Activated CD4-positive, alpha-beta T cell treated with anti-CD3 and anti-CD28 coated beads, Interleukin-2, amount 10 ng/mL, durations not matched to agents 24 days and 14 days (primary cell): Measurements from ENCODE around the gene CDK4. TPM values are rescaled to one million over a fixed set of nuclear protein-coding genes. Genes with fewer than 3 reads are reported as not detected.

Source experiments
- DNase-seq: peaks from one replicate; pipeline ENCODE4 v3.0.0; 2022
- H3K27ac Mint-ChIP-seq: one replicate; pipeline ENCODE4 v1.8.0; 2022; ENCODE audit warnings: mild to moderate bottlenecking, mixed read lengths
- H3K27me3 Mint-ChIP-seq: one replicate; pipeline ENCODE4 v1.8.0; 2022; ENCODE audit warnings: mixed read lengths
- H3K36me3 Mint-ChIP-seq: one replicate; pipeline ENCODE4 v1.8.0; 2022; ENCODE audit warnings: low read depth, mild to moderate bottlenecking, mixed read lengths
- H3K4me1 Mint-ChIP-seq: one replicate; pipeline ENCODE4 v1.8.0; 2021; ENCODE audit warnings: mixed read lengths
- H3K4me3 Mint-ChIP-seq: one replicate; pipeline ENCODE4 v1.8.0; 2022; ENCODE audit warnings: mild to moderate bottlenecking, moderate library complexity, mixed read lengths
- H3K9me3 Mint-ChIP-seq: one replicate; pipeline ENCODE4 v1.8.0; 2021; ENCODE audit warnings: mixed read lengths
- intact Hi-C: fragments of 100-400 bp; cut with micrococcal nuclease; formaldehyde crosslinking; loops from one replicate; pipeline ENCODE4 v1.15.1; 2023
- total RNA-seq: library from RNA; stranded (reverse); gene quantifications from 2 replicates; pipeline ENCODE4 v1.2.3, GENCODE V29; 2022

The CDK4 gene
- 240 and 248 TPM in 2 replicates for total RNA-seq

GRCh38 chr12:57751788-57752667 lies at the start of gene CDK4:
Gene CDK4 (minus strand): TSS chr12:57752310. CDS start chr12:57751717, 593 bp downstream.
- peak within 1 kb of the TSS; percentile 96 for H3K4me3 Mint-ChIP-seq
- H3K27me3 Mint-ChIP-seq, result no peaks in the 10 kb centered on the region
- intact Hi-C loops, result loop anchor here (1.0 to 10.0 kb wide), 5 partner anchors 8 to 1927 kb away; partner anchors contain the start of genes DDIT3, DNAJC14, EEF1AKMT3 and ESYT1
- peaks cover 56% of the 10 kb centered on the region for H3K4me1 Mint-ChIP-seq
- H3K27ac Mint-ChIP-seq, result peak within 1 kb of the TSS; percentile 97
- no peaks in the 10 kb centered on the region for H3K9me3 Mint-ChIP-seq
- peak; percentile 99 for DNase-seq
- H3K36me3 Mint-ChIP-seq, result peaks cover 46% of the 10 kb centered on the region

DNA sequence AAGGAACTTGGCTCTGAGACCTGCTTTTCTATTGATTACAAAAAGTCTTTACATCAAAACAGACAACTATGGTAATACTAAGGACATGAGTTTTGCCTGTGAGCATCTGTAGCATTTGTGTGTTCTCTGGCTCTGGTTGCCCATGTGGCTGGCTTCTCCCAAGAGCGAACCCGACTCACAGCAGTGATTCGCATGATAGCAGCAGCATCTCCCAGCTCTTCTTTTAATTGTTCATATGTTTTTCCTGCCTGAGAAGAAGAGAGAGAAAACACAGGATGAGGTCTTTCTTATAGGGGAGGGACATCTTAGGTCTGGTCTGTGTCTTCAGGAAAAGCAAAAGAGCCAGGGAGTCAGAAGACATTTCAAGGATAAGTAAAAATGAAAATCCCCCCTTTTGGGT lies 48.9 kb upstream of the CDK4 start:
- H3K36me3 Mint-ChIP-seq, result peaks cover 32% of the 10 kb centered on the region
- no peaks in the 10 kb centered on the region for H3K9me3 Mint-ChIP-seq
- H3K4me1 Mint-ChIP-seq, result peaks cover 2% of the 10 kb centered on the region
- H3K27me3 Mint-ChIP-seq, result no peaks in the 10 kb centered on the region
- no peak for DNase-seq
- peak overlapping the region; percentile 29 for H3K27ac Mint-ChIP-seq
- H3K4me3 Mint-ChIP-seq, result no peak overlapping the region
- intact Hi-C loops, result no loop called here

GRCh38 chr12:57797933-57798332 lies 45.8 kb upstream of the CDK4 start:
- intact Hi-C loops, result no loop called here
- no peak for DNase-seq
- Mint-ChIP-seq H3K36me3 (peaks cover 45% of the 10 kb centered on the region), H3K9me3 (no peaks in the 10 kb centered on the region), H3K27ac (no peak overlapping the region), H3K4me1 (peaks cover 6% of the 10 kb centered on the region), H3K27me3 (no peaks in the 10 kb centered on the region), H3K4me3 (no peak overlapping the region)

DNA sequence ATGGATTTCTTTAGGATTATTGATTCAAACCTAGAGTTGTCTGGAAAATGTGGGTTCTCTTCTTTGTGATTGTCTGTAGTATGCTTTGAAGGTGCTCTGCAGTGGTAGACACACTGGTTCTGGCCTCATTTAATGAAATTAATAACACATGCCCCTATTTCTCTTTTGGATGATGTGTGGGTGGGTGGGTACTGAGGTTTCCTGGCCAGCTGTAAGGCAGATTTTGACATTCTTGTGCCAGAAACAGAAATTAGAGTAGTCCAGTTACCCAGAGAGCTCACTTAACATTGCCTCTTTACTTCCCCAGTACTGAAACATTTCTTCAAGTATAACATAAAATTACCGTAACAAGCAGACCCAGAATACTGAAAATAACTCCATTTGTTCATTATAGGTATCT lies 44.9 kb upstream of the CDK4 start:
- no peak overlapping the region for H3K27ac Mint-ChIP-seq
- intact Hi-C loops, result no loop called here
- DNase-seq, result no peak
- peaks cover 5% of the 10 kb centered on the region for H3K4me1 Mint-ChIP-seq
- no peaks in the 10 kb centered on the region for H3K27me3 Mint-ChIP-seq
- no peaks in the 10 kb centered on the region for H3K9me3 Mint-ChIP-seq
- H3K36me3 Mint-ChIP-seq, result peaks cover 48% of the 10 kb centered on the region
- H3K4me3 Mint-ChIP-seq, result no peak overlapping the region

DNA sequence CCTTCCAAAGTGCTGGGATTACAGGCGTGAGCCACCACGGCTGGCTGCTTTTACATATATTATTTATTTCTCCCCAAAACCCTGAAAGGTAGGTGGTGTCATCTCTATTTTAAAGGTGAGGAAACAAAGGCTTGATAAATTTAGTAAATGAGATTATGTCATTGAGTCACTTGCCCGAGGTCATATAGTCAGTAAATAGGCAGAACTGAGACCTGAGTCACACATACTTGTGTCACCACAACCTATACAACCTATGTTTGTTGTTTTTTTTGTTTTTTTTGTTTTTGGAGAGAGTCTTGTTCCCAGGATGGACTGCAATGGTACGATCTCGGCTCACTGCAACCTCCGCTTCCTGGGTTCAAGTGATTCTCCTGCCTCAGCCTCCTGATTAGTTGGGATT lies 43.2 kb upstream of the CDK4 start:
- Mint-ChIP-seq H3K27ac (no peak overlapping the region), H3K36me3 (peaks cover 50% of the 10 kb centered on the region), H3K4me1 (peaks cover 5% of the 10 kb centered on the region), H3K27me3 (no peaks in the 10 kb centered on the region), H3K4me3 (no peak overlapping the region), H3K9me3 (no peaks in the 10 kb centered on the region)
- no peak for DNase-seq
- intact Hi-C loops, result no loop called here

DNA sequence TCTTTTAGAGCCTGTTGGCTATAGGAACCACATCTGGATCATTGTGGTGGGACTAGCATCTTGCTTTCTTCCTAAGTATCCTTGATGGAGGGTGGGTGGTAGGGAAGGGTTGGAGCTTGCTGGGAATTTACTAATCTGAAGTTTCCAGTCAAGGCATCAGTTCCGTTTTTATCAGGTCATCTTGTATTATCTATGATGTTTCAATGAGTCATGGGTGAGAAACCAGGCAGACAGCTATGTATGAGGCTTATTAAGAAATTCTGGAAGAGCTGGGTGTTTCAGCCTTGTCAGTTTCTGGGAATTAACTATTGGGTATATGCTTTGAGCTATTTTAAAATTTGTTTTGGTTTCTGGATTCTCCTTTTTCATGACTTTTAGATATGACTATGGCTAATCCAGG lies 41.8 kb upstream of the CDK4 start:
- intact Hi-C loops, result no loop called here
- H3K4me1 Mint-ChIP-seq, result peaks cover 5% of the 10 kb centered on the region
- H3K4me3 Mint-ChIP-seq, result no peak overlapping the region
- no peaks in the 10 kb centered on the region for H3K27me3 Mint-ChIP-seq
- H3K36me3 Mint-ChIP-seq, result peaks cover 54% of the 10 kb centered on the region
- no peak overlapping the region for H3K27ac Mint-ChIP-seq
- no peak for DNase-seq
- H3K9me3 Mint-ChIP-seq, result no peaks in the 10 kb centered on the region

DNA sequence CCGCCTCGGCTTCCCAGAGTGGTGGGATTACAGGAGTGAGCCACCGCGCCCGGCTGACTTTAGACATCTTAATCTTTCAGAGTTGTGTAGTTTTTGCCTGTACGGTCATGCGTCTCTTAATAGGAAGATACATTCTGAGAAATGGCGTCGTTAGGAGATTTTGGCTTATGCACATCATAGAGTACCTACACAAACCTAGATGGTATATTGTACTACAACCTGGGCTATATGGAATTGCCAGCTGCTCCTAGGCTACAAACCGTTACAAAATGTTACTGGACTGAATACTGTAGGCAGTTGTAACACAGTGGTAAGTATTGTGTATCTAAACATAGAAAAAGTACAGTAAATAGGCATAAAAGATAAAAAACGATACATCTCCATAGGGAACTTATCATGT lies 31.8 kb upstream of the CDK4 start:
- H3K4me3 Mint-ChIP-seq, result peak overlapping the region; percentile 76
- no peaks in the 10 kb centered on the region for H3K27me3 Mint-ChIP-seq
- H3K9me3 Mint-ChIP-seq, result no peaks in the 10 kb centered on the region
- intact Hi-C loops, result loop anchor here (2.0 kb wide), 2 partner anchors 63 to 115 kb away; partner anchors contain the start of gene CTDSP2
- H3K27ac Mint-ChIP-seq, result peak overlapping the region; percentile 45
- peaks cover 30% of the 10 kb centered on the region for H3K4me1 Mint-ChIP-seq
- no peak for DNase-seq
- peaks cover 40% of the 10 kb centered on the region for H3K36me3 Mint-ChIP-seq

GRCh38 chr12:57783466-57783801 lies 31.3 kb upstream of the CDK4 start:
- peaks cover 30% of the 10 kb centered on the region for H3K4me1 Mint-ChIP-seq

GRCh38 chr12:57782608-57783465 lies 30.7 kb upstream of the CDK4 start, which contains the start of gene TSFM:
Gene TSFM (plus strand): TSS chr12:57782787. CDS start chr12:57782802, 15 bp downstream.
- Mint-ChIP-seq H3K9me3 (no peaks in the 10 kb centered on the region), H3K27me3 (no peaks in the 10 kb centered on the region), H3K27ac (peak within 1 kb of the TSS; percentile 99), H3K4me1 (peaks cover 30% of the 10 kb centered on the region), H3K36me3 (peaks cover 33% of the 10 kb centered on the region), H3K4me3 (peak within 1 kb of the TSS; percentile 99)
- peak; percentile 99 for DNase-seq
- intact Hi-C loops, result loop anchor here (1.0 to 2.0 kb wide), 3 partner anchors 11 to 116 kb away; partner anchors contain the start of genes CTDSP2, EEF1AKMT3 and METTL1

More at GRCh38 chr12:57783466-57783801, 31.3 kb upstream of the CDK4 start:
- no peaks in the 10 kb centered on the region for H3K9me3 Mint-ChIP-seq
- DNase-seq, result no peak
- intact Hi-C loops, result loop anchor here (2.0 kb wide), 2 partner anchors 63 to 115 kb away; partner anchors contain the start of gene CTDSP2
- H3K4me3 Mint-ChIP-seq, result peak overlapping the region; percentile 99
- peaks cover 36% of the 10 kb centered on the region for H3K36me3 Mint-ChIP-seq
- peak overlapping the region; percentile 99 for H3K27ac Mint-ChIP-seq
- no peaks in the 10 kb centered on the region for H3K27me3 Mint-ChIP-seq

DNA sequence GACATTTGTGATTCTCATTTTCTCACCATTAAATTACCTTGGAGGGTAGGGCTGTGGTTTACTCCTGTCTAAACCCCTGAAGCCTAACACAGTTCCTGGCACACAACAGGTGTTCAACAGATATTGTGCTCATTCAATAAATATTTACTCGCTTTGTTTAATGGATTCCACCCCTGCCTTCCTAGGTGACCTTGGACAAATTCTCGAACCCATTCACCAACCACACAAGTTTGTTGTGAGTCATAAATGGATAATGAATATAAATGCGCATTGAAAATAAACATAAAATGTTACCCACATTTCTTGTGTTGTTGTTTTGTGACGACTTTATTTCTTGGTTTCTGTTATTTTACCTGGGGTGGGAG lies 30.1 kb upstream of the CDK4 start:
- Mint-ChIP-seq H3K4me1 (peaks cover 30% of the 10 kb centered on the region), H3K36me3 (peaks cover 28% of the 10 kb centered on the region), H3K4me3 (peak overlapping the region; percentile 99), H3K27me3 (no peaks in the 10 kb centered on the region), H3K27ac (peak overlapping the region; percentile 99), H3K9me3 (no peaks in the 10 kb centered on the region)
- no peak for DNase-seq
- intact Hi-C loops, result loop anchor here (1.0 to 2.0 kb wide), 3 partner anchors 10 to 117 kb away; partner anchors contain the start of genes CTDSP2, EEF1AKMT3 and METTL1

GRCh38 chr12:57781801-57782200 lies 29.7 kb upstream of the CDK4 start:
- H3K4me3 Mint-ChIP-seq, result peak overlapping the region; percentile 99
- peaks cover 29% of the 10 kb centered on the region for H3K36me3 Mint-ChIP-seq
- peaks cover 30% of the 10 kb centered on the region for H3K4me1 Mint-ChIP-seq
- H3K9me3 Mint-ChIP-seq, result no peaks in the 10 kb centered on the region
- intact Hi-C loops, result loop anchor here (1.0 to 2.0 kb wide), 3 partner anchors 10 to 117 kb away; partner anchors contain the start of genes CTDSP2, EEF1AKMT3 and METTL1
- peak overlapping the region; percentile 99 for H3K27ac Mint-ChIP-seq
- no peak for DNase-seq
- H3K27me3 Mint-ChIP-seq, result no peaks in the 10 kb centered on the region

GRCh38 chr12:57781244-57781643 lies 29.1 kb upstream of the CDK4 start:
- Mint-ChIP-seq H3K9me3 (no peaks in the 10 kb centered on the region), H3K4me1 (peaks cover 26% of the 10 kb centered on the region), H3K36me3 (peaks cover 26% of the 10 kb centered on the region), H3K27me3 (no peaks in the 10 kb centered on the region), H3K4me3 (no peak overlapping the region), H3K27ac (peak overlapping the region; percentile 99)
- intact Hi-C loops, result no loop called here
- DNase-seq, result no peak

DNA sequence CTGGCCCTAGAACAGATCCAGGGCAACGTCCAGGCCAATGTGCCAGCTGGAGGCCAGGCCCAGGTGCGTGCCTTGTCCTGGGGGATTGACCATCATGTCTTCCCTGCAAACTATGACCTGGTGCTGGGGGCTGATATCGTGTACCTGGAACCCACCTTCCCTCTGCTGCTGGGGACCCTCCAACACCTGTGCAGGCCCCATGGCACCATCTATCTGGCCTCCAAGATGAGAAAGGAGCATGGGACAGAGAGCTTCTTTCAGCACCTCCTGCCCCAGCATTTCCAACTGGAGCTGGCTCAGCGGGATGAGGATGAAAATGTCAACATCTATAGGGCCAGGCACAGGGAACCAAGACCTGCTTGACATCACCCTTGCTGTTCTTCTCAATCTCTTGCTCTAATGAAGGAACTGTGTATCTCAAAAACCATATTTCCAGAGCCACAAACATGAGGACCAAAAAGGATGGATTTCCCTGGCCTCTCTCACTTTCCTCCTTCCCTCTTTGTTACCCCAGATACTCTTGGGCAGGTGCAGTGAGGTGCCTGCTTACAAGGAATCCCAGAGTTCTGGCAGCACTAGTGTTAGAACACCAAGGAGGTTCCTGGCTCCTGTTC lies 28.3 kb upstream of the CDK4 start:
- no peaks in the 10 kb centered on the region for H3K9me3 Mint-ChIP-seq
- intact Hi-C loops, result no loop called here
- DNase-seq, result no peak
- H3K27ac Mint-ChIP-seq, result no peak overlapping the region
- H3K36me3 Mint-ChIP-seq, result peaks cover 30% of the 10 kb centered on the region
- peaks cover 28% of the 10 kb centered on the region for H3K4me1 Mint-ChIP-seq
- H3K27me3 Mint-ChIP-seq, result no peaks in the 10 kb centered on the region
- no peak overlapping the region for H3K4me3 Mint-ChIP-seq
